ENCODE results near the gene GAS6.

GAS6 gene

DNA sequence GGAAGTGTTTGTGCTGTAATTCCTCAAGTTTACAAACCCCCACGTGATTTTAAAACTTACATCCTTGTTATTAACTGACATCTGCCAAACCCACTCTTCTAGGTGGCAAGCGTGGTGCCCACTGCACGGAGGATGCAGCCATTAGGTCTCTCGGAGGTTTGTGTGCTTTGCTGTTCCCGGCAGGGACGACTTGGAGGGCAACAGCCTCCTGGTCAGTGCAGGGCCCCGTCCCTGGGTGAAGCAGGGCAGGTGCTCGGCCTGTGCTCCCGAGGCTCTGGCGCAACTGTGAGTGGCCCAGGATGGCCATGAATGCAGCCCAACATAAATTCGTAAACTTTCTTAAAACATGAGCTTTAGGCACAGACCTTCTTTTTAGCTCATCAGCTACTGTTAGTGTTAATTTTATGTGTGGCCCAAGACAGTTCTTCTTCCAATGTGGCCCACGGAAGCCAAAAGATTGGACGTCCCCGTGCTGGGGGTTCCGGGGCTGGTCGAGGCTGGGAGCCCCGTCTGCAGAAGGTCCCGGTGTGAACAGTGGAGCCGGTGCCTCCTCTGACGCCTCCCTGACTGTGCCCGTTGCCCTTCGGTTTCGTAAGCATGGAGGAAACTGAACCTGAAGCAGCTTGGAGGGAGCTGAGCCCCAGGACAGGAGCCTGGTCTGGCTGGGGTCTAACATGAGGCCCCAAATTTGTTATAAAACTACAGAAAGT is 11.9 kb downstream of the GAS6 start:
- no peak for DNase-seq (ENCODE audit: low read depth in 3 of 3)

DNA sequence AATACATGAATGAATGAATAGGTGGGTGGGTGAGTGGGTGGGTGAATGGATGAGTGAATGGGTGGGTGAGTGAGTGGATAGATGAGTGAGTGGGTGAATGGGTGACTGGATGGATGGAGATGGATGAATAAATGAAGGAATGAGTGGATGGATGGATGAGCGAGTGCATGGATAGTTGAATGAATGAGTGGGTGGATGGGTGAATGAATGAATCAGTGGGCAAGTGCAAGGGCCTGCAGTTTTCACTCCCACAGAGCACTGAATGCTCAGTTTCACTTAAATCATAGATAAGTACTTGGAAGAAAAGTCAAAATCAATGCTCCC is 12.4 kb downstream of the GAS6 start:
- no peak for DNase-seq (ENCODE audit: low read depth in 3 of 3)

DNA sequence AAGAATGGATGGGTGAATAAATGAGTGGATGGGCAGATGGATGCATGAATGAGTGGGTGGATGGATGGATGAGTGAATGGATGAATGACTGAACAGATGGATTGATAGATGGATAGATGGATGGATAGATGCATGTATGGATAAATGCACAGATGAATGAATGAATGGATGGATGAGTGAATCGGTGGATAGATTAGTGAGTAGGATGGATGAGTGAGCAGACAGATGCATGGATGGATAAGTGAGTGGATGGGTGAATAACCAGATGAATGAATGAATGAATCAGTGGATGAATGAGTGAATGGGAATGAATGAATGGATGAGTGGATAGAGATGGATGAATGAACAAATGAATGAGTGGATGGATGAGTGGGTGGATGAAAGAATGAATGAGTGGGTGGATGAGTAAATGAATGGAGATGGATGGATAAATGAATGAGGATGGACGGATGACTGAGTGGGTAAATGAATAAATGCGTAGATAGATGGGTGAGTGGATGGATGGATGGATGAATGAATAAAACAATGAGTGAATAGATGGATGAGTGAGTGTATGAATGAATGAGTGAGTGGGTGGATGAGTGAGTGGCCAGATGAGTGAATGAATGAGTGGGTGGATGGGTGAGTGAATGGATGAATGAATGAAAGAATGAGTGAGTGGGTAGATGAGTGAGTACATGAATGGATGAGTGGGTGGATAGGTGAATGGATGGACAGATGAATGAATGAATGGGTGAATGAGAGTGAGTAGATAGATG is 13.0 kb downstream of the GAS6 start:
- DNase-seq (ENCODE audit: low read depth in 3 of 3), result no peak

DNA sequence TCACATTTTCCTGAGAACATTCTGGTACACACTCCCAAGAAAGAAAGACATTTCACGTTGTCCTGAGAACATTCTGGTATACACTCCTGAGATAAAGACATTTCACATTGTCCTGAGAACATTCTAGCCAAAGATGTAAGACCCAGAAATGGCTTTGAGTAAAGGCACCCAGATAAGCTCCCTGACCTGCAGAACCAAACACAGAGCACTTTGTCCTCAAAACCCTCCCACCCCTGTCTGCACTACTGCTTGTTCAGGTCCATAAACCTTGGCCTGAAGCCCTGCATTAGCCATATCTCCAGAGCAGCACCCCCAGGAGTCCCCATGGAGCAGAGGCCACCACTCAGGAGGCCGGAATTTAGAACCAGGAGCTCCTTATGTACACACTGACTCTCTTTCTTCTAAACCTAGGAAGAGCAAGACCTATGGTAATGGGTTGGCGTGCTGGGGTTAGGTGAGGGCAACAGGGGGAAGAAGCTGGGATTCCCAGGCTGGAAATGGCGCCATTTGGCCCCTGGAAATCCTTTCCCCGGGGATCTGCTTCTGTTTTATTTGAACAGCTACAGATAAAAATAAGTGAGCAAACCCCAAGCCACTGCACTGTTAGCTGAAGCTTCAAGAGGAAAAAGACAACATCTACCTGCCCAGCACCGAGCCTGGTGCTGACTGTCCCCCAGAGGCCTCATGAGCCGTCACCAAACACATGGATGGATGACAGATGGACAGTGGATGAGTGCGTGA is 13.7 kb downstream of the GAS6 start:
- DNase-seq (ENCODE audit: low read depth in 3 of 3), result no peak

DNA sequence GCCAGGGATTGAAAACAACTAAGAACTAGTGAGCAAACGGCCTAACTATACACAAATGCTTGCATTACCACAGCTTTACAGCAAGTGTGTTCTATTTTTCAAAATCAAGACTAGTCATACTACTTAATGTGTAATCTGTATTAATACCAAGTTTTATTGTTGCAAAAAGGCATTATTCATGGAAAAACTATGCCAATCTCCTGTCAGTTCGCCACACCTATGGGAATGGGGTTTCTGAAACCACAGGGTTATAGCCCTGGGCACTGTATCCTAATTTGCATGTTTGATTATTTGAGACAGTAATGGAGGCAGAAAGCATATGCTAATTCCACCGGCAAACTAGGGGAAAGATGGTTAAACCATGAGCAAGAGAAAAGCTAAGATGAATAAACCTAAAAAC is 14.3 kb downstream of the GAS6 start:
- no peak for DNase-seq (ENCODE audit: low read depth in 3 of 3)

DNA sequence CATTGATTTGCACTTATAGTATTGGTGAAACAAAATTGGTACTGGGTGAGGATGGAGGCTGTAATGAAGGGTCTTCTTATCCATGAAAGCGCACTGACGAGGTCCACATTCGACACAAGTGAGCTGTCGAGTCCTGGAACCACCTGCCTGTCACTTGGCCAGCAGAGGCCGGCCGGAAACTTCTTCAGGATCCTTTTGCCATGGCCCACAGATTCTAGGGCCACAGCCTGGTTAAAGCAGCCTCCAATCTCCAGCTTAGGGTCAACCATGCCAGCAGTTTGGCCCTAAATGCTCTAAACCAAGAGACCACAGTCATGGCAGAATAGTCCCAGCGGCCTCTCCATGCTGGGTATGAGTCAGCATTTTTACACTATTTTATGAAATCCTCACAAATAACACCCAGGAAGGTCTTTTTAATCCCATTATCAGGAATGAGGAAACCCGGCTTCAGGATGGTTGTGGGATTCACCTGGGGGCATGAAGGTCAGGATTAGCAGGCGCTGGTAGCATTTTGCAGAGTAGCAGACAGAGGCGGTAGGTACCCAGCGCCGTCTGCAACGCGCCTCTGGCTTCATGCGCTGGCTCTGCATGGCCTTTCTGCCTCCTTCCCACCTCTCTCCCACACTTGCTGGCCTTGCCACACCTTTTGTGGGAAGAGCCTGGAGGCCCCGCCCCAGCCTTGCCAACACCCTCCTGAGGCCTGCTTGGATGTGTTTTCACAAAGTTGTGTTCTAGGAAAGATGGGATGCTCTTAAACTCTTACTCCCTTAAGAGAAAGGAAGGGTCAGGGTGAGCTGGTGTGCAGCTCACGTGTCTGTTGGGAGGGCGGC is 15.2 kb downstream of the GAS6 start:
- DNase-seq (ENCODE audit: low read depth in 3 of 3), result no peak

DNA sequence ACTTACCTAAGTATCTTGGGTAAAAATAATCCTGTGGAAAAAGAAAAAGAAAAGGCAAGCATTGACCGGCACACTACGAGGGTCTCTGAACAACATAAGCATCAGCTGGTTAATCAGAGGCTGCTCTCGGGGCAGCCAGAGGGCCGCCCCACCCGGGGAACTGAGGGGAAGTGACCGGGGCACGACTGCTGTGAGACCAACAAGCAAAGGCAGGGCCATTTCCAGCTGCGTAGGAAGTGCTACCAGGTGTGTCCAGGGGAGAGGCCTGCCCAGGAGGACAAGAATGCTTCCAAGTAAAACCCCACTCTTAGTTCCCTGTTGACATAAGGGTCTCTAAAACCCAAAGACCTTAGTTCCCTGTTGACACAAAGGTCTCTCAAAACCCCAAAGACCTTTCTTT is 15.9 kb downstream of the GAS6 start:
- DNase-seq (ENCODE audit: low read depth in 3 of 3), result no peak

DNA sequence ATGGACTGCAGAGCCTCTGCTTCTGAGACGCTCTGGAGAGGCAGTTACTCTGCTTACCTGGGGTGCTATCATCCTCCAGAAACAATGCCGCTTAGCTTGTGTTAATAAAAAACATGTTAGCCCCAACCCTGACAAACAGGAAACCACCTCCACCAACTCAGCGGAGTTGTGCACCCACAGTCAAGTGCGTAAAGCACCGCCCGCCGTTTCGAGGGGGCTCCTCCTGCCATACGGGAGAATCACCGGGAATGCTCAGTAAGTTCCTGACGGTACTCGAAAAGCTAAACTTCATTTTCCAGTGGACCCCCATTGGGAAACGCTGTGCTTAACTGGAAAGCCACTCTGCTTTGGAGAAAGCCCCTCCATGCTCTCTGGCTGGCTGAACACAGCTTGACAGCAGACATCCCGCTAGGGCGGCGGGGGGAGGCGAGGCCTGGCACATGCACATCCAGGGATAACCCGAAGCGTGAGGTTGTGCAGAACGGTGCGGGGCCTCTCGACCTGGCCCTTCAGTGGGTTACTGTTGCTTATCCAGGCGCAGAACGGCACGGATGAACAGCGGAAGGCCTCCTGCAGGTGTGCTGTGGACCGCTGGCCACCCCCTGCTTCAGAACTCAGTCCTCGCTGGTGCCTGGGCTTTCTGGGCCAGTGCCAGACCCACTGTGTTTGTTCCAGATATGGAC is 17.1 kb downstream of the GAS6 start:
- DNase-seq (ENCODE audit: low read depth in 3 of 3), result no peak

DNA sequence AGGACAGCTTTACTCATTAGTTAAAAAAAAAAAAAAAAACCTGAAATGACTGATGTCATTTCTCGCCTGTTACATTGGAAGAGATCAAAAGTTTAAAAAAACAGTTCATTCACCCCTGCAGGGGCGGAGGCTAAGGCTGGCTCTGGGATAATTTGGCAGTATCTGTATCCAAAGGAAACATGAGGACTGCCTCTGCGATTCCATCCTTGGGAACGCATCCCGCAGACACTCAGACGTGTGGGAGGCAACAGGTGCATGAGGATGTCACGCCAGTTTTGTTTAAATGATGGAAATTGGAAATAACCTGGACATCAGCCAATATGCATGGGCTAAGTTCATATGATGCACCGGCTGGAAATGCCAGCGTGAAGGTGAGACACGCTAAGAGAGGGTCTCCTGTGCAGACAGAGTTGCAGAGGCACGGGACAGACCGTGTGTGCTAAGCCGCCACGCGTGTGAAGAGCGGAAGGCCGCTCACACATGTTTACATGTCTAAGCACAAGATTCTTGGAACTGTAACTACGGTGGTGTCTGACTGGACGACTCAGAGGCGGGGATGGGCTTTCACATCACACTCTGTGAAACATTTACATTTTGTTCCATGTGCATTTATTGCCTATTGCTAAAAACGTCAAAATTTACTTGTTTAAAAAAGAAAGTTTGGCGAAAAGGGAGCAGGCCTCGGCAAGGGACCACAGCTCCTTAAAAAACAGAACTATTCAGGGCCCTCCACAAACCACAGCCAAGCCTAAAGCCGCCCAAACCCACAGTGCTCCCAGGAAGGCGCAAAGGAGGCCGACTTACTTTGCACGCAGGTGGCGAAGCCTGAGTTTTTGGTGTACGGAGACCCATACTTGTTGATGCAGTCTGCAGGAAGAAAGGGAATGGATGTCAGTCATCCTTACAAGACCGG is 17.9 kb downstream of the GAS6 start:
- no peak for DNase-seq (ENCODE audit: low read depth in 3 of 3)

DNA sequence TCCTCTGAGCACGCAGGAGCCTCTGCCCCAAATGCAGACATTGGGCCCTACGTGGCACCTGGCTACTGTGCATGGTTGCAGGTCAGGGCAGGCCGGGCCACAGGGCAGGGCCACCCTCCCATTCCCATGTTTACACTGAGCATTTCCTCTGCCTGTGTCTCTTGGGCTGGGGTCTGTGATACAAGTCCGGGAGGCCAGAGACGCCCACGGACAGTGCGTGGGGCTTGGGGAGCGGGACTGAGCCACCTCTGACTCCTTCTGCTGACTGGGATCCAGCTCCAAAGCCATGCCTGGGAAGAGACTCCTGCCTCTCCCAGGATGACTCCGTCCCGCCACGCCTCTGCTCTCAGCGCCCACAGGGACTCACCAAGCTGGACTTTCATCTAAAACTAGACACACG is 18.8 kb downstream of the GAS6 start:
- DNase-seq (ENCODE audit: low read depth in 3 of 3), result no peak

DNA sequence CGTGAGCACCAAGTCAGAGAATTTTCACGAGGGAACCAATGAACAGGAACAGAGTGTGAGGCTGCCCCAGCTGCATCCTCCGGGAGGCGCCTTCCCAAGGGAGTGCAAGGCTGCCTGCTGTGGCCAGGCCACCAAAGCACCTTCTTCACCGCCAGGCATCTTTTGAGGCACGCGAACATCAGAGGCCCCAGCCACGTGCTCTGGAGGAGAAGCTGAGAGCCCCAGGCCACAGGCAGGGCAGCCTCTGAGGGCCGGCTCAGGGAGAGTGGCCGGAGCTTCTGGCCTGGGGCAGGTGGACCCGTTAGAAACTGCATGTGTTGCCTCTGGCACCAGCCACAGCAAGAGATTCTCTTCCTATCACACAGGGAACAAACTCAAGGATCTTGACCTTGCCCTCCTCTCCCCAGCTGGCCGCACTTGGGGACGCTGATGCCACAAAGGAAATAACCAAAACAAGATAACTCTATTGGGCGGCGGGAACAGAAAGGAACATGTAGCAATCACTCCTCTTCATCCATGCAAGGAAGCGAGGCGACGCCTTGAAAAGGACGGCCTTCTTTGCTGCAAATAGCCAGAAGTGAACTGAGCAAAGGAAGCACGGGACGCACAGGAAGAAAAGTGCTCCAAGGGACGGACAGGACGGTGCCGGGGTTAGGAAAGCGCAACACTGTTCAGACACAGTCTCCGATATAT is 19.9 kb downstream of the GAS6 start:
- no peak for DNase-seq (ENCODE audit: low read depth in 3 of 3)

DNA sequence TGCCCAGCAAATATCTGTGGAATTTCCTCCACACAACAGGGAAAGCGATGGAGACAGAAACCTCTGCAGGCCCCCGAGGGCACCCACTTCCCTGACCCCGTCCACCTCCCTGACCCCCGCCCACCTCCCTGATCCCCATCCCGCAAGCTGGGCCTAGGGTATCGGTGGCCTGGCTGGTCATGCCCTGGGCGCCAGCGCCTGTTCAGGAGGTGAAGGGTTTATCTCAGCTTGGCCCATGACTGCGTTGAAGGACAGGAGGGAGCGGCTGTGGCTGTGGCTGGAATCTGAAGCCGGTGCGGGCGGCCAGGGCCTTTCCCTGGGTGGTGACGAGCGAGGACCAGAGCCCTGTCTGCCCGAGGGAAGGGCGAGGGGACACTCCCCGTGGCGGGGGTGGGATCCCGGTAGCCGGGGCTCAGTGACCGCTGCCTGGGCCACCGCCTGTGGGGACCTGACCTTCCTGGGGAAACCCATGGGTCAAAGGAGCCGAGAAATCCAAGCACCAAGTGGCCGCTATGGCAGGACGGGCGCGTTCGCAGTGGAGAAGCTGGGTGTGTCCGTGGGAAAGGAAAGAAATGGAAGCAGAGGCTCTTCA is 20.7 kb downstream of the GAS6 start:
- no peak for DNase-seq (ENCODE audit: low read depth in 3 of 3)

DNA sequence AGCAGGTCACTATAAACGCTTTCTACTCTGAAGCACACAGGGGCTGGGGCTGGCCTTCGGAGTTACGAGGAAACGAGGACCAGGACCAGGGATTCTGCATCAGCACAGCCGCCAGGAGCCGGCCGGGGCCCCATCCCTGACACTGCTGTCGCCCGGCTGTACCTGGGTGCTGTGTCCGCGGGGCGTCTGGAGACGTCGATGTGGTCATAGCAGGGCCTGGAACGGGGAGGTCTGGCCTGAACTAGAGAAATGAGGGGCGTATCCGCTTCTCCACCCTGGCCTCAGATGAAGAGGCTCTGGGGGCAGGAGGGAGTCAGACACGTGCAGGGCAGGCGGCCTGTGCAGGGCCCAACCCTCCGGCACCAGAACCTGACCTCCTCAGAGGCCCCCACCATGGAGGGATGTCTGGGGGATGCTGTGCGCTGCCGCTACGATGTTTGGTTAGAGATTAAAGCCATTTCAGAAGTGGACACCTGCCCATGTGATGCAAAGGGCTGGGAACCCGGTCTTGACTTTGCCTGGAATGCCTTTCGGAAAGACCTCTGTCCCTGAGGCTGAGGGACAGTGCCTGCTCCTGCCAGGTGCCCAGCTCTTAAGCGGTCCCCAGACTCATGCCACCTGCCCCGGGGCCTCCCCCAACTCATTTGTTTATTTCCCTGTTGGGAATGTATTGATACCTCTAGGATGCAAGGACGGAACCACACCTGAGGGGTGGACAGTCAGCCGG is 21.4 kb downstream of the GAS6 start:
- no peak for DNase-seq (ENCODE audit: low read depth in 3 of 3)

DNA sequence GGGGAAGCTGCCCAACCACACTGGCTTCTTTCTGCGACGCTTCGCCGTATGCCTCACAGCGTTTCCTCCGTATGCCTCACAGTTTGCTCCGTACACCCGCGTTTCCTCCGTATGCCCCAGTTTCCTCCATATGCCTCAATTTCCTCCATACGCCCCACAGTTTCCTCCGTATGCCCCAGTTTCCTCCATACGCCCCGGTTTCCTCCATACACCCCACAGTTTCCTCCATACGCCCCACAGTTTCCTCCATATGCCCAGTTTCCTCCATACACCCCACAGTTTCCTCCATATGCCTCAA is 22.6 kb downstream of the GAS6 start:
- DNase-seq (ENCODE audit: low read depth in 3 of 3), result no peak

DNA sequence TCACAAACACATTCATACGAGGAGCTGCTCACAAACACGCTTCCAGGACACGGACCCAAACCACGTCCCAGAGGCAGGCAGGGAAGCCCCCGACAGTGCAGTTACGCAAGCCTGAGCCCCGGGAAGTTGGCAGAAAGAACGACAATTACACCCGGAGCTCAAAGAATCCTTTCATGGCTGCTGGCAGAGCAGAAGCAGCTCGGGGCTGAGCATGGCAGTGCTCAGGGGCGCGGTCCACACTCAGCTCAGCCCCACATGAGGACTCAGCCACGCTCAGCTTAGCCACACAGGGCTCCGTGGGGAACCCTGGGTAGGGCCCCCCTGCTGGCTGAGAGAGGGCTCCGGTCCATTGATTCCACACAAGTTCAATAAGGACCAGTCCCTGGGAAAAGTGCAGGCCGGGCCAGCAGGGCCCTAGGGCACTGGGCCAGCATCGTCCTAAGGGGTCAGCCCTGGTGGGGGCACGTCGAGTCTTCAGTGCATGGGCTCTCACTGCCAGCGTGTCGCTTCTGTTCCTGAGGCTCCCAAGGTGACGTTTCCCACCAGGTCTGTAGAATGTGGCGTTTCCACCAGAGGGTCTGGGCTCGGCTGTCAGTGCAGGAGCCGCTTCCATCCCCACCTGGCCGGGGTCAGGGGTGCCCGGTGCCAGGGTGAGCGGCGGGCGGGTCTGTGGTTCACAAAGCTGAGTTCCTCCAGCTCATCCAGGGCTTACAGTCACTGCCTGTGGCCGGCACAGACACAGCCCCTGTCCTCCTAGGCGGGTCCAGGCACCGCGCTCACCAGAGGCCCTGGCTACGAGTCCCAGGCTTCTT is 23.1 kb downstream of the GAS6 start:
- no peak for DNase-seq (ENCODE audit: low read depth in 3 of 3)

DNA sequence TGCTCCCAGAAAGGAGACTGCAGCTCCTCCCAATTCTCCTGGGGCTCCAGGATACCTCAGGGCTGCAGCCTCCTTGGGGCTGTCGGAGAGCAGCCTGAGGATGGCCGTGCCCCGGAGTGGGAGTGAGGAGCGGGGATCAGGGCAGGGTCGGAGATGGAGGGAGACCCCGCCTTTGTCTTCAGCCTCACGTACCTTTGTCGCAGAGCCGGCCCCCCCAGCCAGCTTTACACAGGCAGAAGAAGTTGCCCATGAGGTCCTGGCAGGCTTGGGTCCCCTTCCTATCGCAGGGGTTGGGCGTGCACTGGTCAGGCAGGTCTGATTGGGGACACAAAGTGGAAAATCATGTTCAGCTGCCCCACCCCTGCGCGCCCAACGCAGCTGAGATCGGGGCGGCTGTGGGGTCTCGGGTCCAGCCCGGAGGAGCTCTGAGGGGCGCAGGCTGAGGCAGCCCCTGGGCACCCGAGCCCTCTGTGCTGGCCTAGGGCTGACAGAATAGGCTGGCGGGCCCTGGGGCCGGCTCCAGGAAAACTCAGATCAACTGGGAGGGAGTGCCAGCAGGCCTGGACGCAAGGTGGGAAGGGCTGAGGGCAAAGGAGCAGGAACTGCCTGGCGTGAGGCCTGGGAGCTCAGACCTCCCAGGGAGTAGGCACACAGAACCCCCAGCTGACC is 24.2 kb downstream of the GAS6 start:
- no peak for DNase-seq (ENCODE audit: low read depth in 3 of 3)

DNA sequence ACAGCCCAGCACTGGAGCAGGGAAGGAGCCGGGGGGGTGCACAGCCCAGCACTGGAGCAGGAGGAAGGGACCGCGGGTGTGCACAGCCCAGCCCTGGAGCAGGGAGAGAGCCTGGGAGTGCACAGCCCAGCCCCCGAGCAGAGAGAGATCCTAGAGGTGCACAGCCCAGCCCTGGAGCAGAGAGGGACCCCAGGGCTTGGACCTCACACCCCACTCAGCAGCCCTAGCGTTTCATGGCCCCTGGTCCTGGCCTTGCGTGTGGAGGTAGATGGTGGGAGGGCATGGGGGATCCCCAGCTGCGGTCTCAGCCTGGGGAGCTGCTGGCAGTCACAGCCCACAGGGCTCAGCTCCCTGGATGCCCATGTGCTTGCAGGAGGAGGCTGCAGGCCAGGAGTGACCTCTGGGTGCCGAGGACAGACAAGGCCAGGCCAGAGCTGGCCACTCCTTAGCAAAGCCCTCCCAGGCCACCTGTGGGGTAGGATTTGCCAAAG is 25.1 kb downstream of the GAS6 start:
- no peak for DNase-seq (ENCODE audit: low read depth in 3 of 3)
